ENCODE measurements around the gene EXOC7.
A peak's percentile ranks its signal among the peaks of the same experiment; 100 is the strongest.
"Not testable (repeated sequence)": the region's sequence is repeated elsewhere in the genome, so short reads cannot be mapped to it uniquely, and the experiment has no call there.

Gene EXOC7

GRCh38 chr17:76085731-76086366 is 17.7 kb downstream of the EXOC7 start:
- no peak for DNase-seq

GRCh38 chr17:76085066-76085730 is 18.4 kb downstream of the EXOC7 start:
- DNase-seq = no peak

GRCh38 chr17:76083536-76084182 is 19.9 kb downstream of the EXOC7 start:
- no peak for DNase-seq

- DNase-seq = no peak
These were observed 21.0 kb downstream of the EXOC7 start for GRCh38 chr17:76082326-76083251.

GRCh38 chr17:76081295-76082210 is 22.0 kb downstream of the EXOC7 start:
- no peak for DNase-seq

- no peak for DNase-seq
These were observed 22.8 kb downstream of the EXOC7 start for GRCh38 chr17:76080768-76081287.

GRCh38 chr17:76079956-76080767 is 23.4 kb downstream of the EXOC7 start:
- peak; percentile 36 for DNase-seq

GRCh38 chr17:76079535-76079955 is 24.0 kb downstream of the EXOC7 start:
- no peak for DNase-seq

GRCh38 chr17:76078860-76079534 is 24.6 kb downstream of the EXOC7 start, which contains the start of gene ZACN:
Gene ZACN, plus strand, starts transcription at chr17:76079182. Its CDS starts 83 bp downstream, at chr17:76079265.
- DNase-seq = no peak

GRCh38 chr17:76078370-76078769 is 25.2 kb downstream of the EXOC7 start:
- DNase-seq = not testable (repeated sequence)

GRCh38 chr17:76077584-76078110 is 25.9 kb downstream of the EXOC7 start:
- DNase-seq = no peak

GRCh38 chr17:76076765-76077583 is 26.6 kb downstream of the EXOC7 start:
- peak; percentile 48 for DNase-seq

- DNase-seq = peak; percentile 27
These were observed 27.3 kb downstream of the EXOC7 start for GRCh38 chr17:76076146-76076764.

GRCh38 chr17:76075364-76076145 is 28.0 kb downstream of the EXOC7 start:
- peak; percentile 28 for DNase-seq

GRCh38 chr17:76074390-76075363 is 28.9 kb downstream of the EXOC7 start, which contains the start of gene GALR2:
Gene GALR2, plus strand, starts transcription at chr17:76074781. Its CDS starts 103 bp downstream, at chr17:76074884.
- no peak for DNase-seq

All from activated naive CD4-positive, alpha-beta T cell treated with anti-CD3 and anti-CD28 coated beads, Interleukin-2, amount 50 U/mL, for 16 hours (primary cell).